Body of pancreas (tissue), 4 donors: Measurements from ENCODE around the gene ALOX5AP. TPM values are rescaled to one million over a fixed set of nuclear protein-coding genes. Genes with fewer than 3 reads are reported as not detected.

Source experiments
- ATAC-seq: fragments of 150-250 bp; one replicate; pipeline ENCODE4 v1.9.1; 2016
- DNase-seq, 4 donors: peaks; one replicate each; pipeline ENCODE4 v3.0.0-alpha.2; 2019
- H3K27ac ChIP-seq, 4 donors: fragments of 200-600 bp; sonication (generic); 1 replicate in 3 of 4; 2 replicates in 1 of 4; pipeline versions ENCODE4 v1.5.1 to v1.6.1; 2016 to 2019; ENCODE audit warnings: mild to moderate bottlenecking in 1 of 4, mixed read lengths in 1 of 4, moderate library complexity in 1 of 4
- H3K27me3 ChIP-seq, 2 donors: fragments of 200-600 bp; sonication (generic); one replicate each; pipeline ENCODE4 v1.6.0; 2016; ENCODE audit warnings: mild to moderate bottlenecking in 1 of 2
- H3K36me3 ChIP-seq, 2 donors: fragments of 200-600 bp; sonication (generic); replicated peaks in 1 of 2; 2 replicates each; pipeline ENCODE4 v1.5.1; 2016; ENCODE audit warnings: low read depth in 2 of 2; ENCODE audit not compliant: insufficient read depth in 1 of 2
- H3K4me1 ChIP-seq: fragments of 200-600 bp; sonication (generic); one replicate; pipeline ENCODE4 v1.6.0; 2016
- H3K4me3 ChIP-seq, 2 donors: fragments of 200-600 bp; sonication (generic); 1 replicate in 1 of 2; 2 replicates in 1 of 2; pipeline ENCODE4 v1.5.1; 2016 to 2019
- H3K9me3 ChIP-seq, 3 donors: fragments of 200-600 bp; sonication (generic); 1 replicate in 2 of 3; 2 replicates in 1 of 3; pipeline ENCODE4 v1.5.1; 2016
- CTCF ChIP-seq, 7 experiments: fragments of 450-650 bp in 4 of 7; fragments of 200-600 bp in 3 of 7; sonication (generic) in 3 of 7; IDR thresholded peaks; one replicate each; pipeline ENCODE4 v1.5.1; 2016 to 2019; ENCODE audit warnings: antibody characterized with exemption in 7 of 7
- POLR2A ChIP-seq, 3 donors: fragments of 450-650 bp; IDR thresholded peaks; one replicate each; pipeline ENCODE4 v1.6.1; 2016; ENCODE audit warnings: antibody characterized with exemption in 3 of 3, mild to moderate bottlenecking in 2 of 3
- WGBS, 2 donors: methylation state at CpG; one replicate each; pipeline ENCODE4 v1.1.5; 2017; 5-methylcytosine and 5-hydroxymethylcytosine counted together
- intact Hi-C: fragments of 100-400 bp; cut with DNase I; formaldehyde crosslinking; loops from one replicate; pipeline ENCODE4 v1.15.1; 2023
- total RNA-seq, 2 donors: library from RNA; depleted of rRNA; stranded (reverse); fragments of >200 nt; gene quantifications; one replicate each; pipeline ENCODE4 v1.1.0, GENCODE V29; 2016

Gene ALOX5AP
- total RNA-seq, 2 donors from 2014 or later, result 12.5 to 17.4 TPM

- Histone ChIP-seq H3K36me3 (no peaks in the 10 kb centered on the region), H3K4me1 (no peaks in the 10 kb centered on the region), H3K9me3 (no peaks in the 10 kb centered on the region), H3K27me3 (no peaks in the 10 kb centered on the region), H3K27ac (no peak overlapping the region), H3K4me3 (no peak overlapping the region)
- no peak for ATAC-seq
- intact Hi-C loops, result no loop called here
- 73 to 92% methylated on average over 6 of the region's 6 CpGs for WGBS, 2 donors
- no peak for DNase-seq
- TF ChIP-seq CTCF (IDR thresholded peaks at IDR 0.05), result no peak
- TF ChIP-seq POLR2A (IDR thresholded peaks at IDR 0.05), result no peak
These were observed 7.6 kb upstream of the ALOX5AP start for GRCh38 chr13:30727491-30728355.

DNA sequence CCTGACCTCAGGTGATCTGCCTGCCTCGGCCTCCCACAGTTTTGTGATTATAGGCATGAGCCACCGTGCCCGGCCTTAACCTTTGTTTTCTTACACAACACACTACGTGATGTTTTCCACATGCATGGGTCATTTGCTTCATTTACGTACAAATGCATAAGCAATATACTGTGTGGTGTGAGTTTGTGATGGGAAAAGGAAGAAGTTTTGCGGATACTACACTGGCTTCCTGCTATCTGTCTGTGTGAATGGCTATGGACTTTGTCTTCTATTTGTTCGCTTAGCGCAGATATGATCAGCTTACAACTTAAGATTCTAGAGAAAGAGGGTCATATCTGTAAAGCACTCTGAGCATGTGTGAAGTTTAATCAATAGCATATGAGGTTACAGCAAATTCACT, 5.5 kb upstream of the ALOX5AP start:
- no peak for ATAC-seq
- H3K36me3 ChIP-seq, result no peaks in the 10 kb centered on the region
- no peak for TF ChIP-seq POLR2A (IDR thresholded peaks at IDR 0.05)
- TF ChIP-seq CTCF (IDR thresholded peaks at IDR 0.05), result no peak
- no peaks in the 10 kb centered on the region for H3K9me3 ChIP-seq
- intact Hi-C loops, result no loop called here
- WGBS, 2 donors, result 74 to 84% methylated on average over 8 of the region's 8 CpGs
- DNase-seq, result no peak
- no peaks in the 10 kb centered on the region for H3K4me1 ChIP-seq
- H3K4me3 ChIP-seq, result no peak overlapping the region
- H3K27me3 ChIP-seq, result no peaks in the 10 kb centered on the region
- no peak overlapping the region for H3K27ac ChIP-seq

GRCh38 chr13:30730526-30730925, 4.8 kb upstream of the ALOX5AP start:
- Histone ChIP-seq H3K4me3 (no peak overlapping the region), H3K4me1 (no peaks in the 10 kb centered on the region), H3K27me3 (no peaks in the 10 kb centered on the region), H3K27ac (no peak overlapping the region), H3K36me3 (no peaks in the 10 kb centered on the region), H3K9me3 (no peaks in the 10 kb centered on the region)
- ATAC-seq, result no peak
- intact Hi-C loops, result no loop called here
- peak in 2 of 4 donors; percentile 19 to 29 for DNase-seq
- WGBS, 2 donors, result 37 to 41% methylated on average over 7 of the region's 7 CpGs
- TF ChIP-seq POLR2A (IDR thresholded peaks at IDR 0.05), result no peak

GRCh38 chr13:30731361-30732045, 3.8 kb upstream of the ALOX5AP start:
- 55 to 79% methylated on average over 8 to 21 of the region's 21 CpGs for WGBS, 2 donors
- H3K4me1 ChIP-seq, result no peaks in the 10 kb centered on the region
- no peak overlapping the region for H3K4me3 ChIP-seq
- H3K27me3 ChIP-seq, result no peaks in the 10 kb centered on the region
- no peak overlapping the region for H3K27ac ChIP-seq
- H3K9me3 ChIP-seq, result no peaks in the 10 kb centered on the region
- no peaks in the 10 kb centered on the region for H3K36me3 ChIP-seq
- TF ChIP-seq CTCF (IDR thresholded peaks at IDR 0.05) (no peak), POLR2A (IDR thresholded peaks at IDR 0.05) (no peak)
- intact Hi-C loops, result no loop called here
- no peak for ATAC-seq
- peak in 1 of 4 donors; percentile 12 for DNase-seq

DNA sequence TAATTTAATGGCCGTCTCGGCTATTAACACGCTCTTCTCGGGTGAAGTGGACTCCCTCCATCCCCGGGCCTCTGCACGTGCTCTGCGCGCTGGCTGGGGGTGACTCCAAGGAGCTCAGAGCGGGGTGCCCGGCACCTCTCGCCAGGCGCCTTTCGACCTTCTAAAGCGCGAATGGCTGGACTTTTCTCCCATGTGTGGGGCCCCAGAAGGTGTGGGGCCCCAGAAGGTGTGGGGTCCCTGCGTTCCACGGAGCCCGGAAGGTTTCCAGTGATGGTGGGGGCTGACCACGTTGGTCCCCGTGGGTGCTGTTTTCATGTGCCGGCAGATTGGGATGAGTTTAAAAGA, 3.3 kb upstream of the ALOX5AP start:
- DNase-seq, result no peak
- no peak for TF ChIP-seq POLR2A (IDR thresholded peaks at IDR 0.05)
- H3K27me3 ChIP-seq, result no peaks in the 10 kb centered on the region
- no peak for ATAC-seq
- intact Hi-C loops, result no loop called here
- no peaks in the 10 kb centered on the region for H3K36me3 ChIP-seq
- H3K4me3 ChIP-seq, result no peak overlapping the region
- no peak overlapping the region for H3K27ac ChIP-seq
- H3K9me3 ChIP-seq, result no peaks in the 10 kb centered on the region
- H3K4me1 ChIP-seq, result no peaks in the 10 kb centered on the region
- WGBS, 2 donors, result 68 to 80% methylated on average over 21 of the region's 21 CpGs
